Measurements from ENCODE around the gene ABO.

DNA sequence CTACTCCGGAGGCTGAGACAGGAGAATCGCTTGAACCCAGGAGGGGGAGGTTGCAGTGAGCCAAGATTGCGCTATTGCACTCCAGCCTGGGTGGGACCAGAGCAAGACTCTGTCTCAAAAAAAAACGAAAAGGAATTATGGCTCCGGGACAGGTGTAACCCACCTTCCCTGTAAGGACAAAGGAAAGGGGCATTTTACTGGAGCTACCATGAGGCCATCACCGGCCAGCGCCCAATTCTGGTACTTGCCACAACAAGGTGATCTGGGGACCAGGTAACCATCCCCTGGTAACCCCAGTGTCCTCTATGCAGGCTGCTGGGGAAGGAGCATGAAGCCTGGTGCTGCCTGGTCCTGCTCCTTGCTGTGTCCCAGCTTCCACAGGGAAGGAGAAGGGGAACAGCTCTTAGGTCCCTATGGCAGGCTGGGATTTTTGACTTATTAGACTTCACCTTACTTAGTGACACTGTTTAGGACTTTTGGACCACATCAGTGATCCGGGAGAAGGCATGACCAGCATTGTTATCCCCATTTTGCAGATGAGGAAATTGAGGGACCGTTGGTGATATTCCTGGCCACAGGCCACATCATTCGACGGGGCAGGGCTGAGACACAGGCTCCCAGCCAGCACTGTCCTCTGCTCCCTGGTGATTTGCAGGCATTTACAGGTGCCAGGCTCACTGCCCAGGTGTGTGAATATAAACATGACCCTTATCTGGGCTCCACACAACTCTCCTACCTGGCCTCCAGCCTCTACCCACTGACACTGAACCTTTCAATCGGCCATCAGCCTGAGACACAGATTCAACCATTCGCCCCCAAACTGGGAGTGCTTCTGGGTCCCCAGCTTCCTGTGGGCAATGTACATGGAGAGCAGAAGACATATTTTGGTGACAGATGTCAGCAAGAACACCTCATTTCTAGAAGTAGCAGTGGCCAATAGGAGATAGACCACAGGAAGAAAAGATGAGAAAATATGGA is 26.5 kb upstream of the ABO start:
- TF ChIP-seq CTCF (IDR thresholded peaks at IDR 0.05; ENCODE audit: low read depth, low read length, poor library complexity, severe bottlenecking) (no peak), EZH2phosphoT487 (IDR thresholded peaks at IDR 0.05; ENCODE audit: borderline replicate concordance, low read length) (no peak)

Measured in DOHH2 (cell line).